Measurements from ENCODE around the gene ANKRD28.
"Not testable (repeated sequence)": the region's sequence is repeated elsewhere in the genome, so short reads cannot be mapped to it uniquely, and the experiment has no call there.

ANKRD28 gene

DNA sequence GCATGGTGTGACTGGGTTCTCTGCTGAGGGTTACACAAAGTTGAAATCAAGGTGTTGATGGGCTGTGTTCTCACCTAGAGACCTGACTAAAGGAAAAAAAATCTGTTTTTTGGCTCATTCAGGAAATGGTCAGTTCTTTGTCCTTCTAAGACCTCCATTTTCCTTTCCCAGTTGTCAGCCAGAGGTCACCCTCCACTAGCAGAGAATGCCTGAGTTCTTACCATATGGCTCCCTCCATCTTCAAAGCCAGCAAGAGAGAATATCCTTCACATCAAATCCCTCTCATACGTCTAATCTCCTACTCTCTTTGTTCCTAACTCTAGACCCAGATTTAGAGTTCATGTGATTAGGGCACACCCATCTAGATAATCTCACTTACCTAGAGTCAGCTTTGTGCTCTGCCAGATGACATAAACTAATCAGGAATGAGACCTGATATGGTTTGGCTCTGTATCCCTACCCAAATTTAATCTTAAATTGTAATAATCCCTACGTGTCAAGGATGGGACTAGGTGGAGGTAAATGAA lies 19.4 kb downstream of the ANKRD28 start:
- Histone ChIP-seq H2BK15ac (ENCODE audit: low read depth, poor library complexity, severe bottlenecking) (no peak overlapping the region), H4K91ac (ENCODE audit: low read length) (no peak overlapping the region), H3K27ac (ENCODE audit: low read length, poor library complexity, severe bottlenecking) (no peak overlapping the region), H3K23ac (ENCODE audit: low read length in 2 of 2) (no peak overlapping the region), H2AK5ac (ENCODE audit: low read length, severe bottlenecking) (no peak overlapping the region), H3K36me3 (ENCODE audit: control insufficient read depth in 1 of 2, insufficient read depth in 2 of 2, low read depth in 1 of 2, low read length in 2 of 2) (peaks cover 0 to 77% of the 10 kb centered on the region in 2 experiments), H4K8ac (ENCODE audit: low read length) (no peak overlapping the region), H2BK12ac (ENCODE audit: low read length in 2 of 2) (no peak overlapping the region), H3K14ac (ENCODE audit: low read length in 2 of 2) (no peak overlapping the region), H3K79me1 (replicated peaks; ENCODE audit: low read length, poor library complexity, severe bottlenecking) (peaks cover 3% of the 10 kb centered on the region), H2BK120ac (ENCODE audit: low read depth, low read length) (no peak overlapping the region), H3K4ac (ENCODE audit: low read depth in 1 of 2, low read length in 2 of 2) (no peak overlapping the region), H3K18ac (ENCODE audit: low read depth in 1 of 2, low read length in 2 of 2) (no peak overlapping the region), H3K4me3 (ENCODE audit: insufficient read depth in 1 of 2, low read depth in 1 of 2, low read length in 2 of 2) (no peak overlapping the region), H3K4me1 (ENCODE audit: control insufficient read depth, insufficient read depth, low read depth, low read length) (no peaks in the 10 kb centered on the region), H3K9me3 (ENCODE audit: control insufficient read depth, low read length) (no peaks in the 10 kb centered on the region), H3K4me2 (ENCODE audit: low read length, poor library complexity, severe bottlenecking) (no peak overlapping the region), H2BK5ac (ENCODE audit: low read depth, low read length, poor library complexity, severe bottlenecking) (no peak overlapping the region), H2AFZ (ENCODE audit: low read depth, low read length) (no peak overlapping the region), H3K9ac (ENCODE audit: low read length) (no peak overlapping the region), H3K27me3 (ENCODE audit: control insufficient read depth in 1 of 2, insufficient read depth in 1 of 2, low read length in 2 of 2) (no peaks in the 10 kb centered on the region)
- DNase-seq = peak; percentile 30
- 94% methylated on average over 2 of the region's 2 CpGs for WGBS

DNA sequence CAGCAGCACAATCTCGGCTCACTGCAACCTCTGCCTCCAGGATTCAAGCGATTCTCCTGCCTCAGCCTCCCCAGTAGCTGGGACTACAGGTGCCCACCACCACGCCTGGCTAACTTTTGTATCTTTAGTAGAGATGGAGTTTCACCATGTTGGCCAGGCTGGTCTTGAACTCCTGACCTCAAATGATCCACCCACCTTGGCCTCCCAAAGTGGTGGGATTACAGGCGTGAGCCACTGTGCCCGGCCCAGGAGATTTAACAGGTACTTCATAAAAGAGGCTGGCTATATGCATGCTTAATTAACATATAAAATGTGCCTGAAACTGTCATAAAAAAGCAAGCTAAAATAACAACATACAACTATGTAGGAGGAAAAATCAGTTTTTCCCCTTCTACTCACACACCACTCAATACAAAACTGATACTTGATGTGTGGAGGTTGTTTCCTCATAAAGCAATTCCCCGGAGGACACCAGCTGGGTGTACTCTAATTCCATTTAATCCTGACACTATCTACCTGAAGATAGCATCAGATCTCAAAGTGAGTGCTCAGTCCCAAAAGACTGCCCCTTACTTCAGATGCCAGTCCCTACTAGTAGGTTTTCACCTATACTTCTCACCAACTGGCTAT lies 22.7 kb downstream of the ANKRD28 start:
- peaks cover 0 to 88% of the 10 kb centered on the region in 2 experiments for H3K36me3 ChIP-seq (ENCODE audit: control insufficient read depth in 1 of 2, insufficient read depth in 2 of 2, low read depth in 1 of 2, low read length in 2 of 2)
- H2AFZ ChIP-seq (ENCODE audit: low read depth, low read length); H2BK5ac ChIP-seq (ENCODE audit: low read depth, low read length, poor library complexity, severe bottlenecking); H3K23ac ChIP-seq (ENCODE audit: low read length in 2 of 2); H2AK5ac ChIP-seq (ENCODE audit: low read length, severe bottlenecking); H3K9ac ChIP-seq (ENCODE audit: low read length); H3K9me3 ChIP-seq (ENCODE audit: control insufficient read depth, low read length); DNase-seq; H3K4ac ChIP-seq (ENCODE audit: low read depth in 1 of 2, low read length in 2 of 2); H2BK120ac ChIP-seq (ENCODE audit: low read depth, low read length); H4K91ac ChIP-seq (ENCODE audit: low read length); H3K27ac ChIP-seq (ENCODE audit: low read length, poor library complexity, severe bottlenecking); H3K4me2 ChIP-seq (ENCODE audit: low read length, poor library complexity, severe bottlenecking); H3K79me1 ChIP-seq (replicated peaks; ENCODE audit: low read length, poor library complexity, severe bottlenecking); H3K27me3 ChIP-seq (ENCODE audit: control insufficient read depth in 1 of 2, insufficient read depth in 1 of 2, low read length in 2 of 2); H2BK15ac ChIP-seq (ENCODE audit: low read depth, poor library complexity, severe bottlenecking); H2BK12ac ChIP-seq (ENCODE audit: low read length in 2 of 2); H3K14ac ChIP-seq (ENCODE audit: low read length in 2 of 2); H3K4me3 ChIP-seq (ENCODE audit: insufficient read depth in 1 of 2, low read depth in 1 of 2, low read length in 2 of 2); H3K4me1 ChIP-seq (ENCODE audit: control insufficient read depth, insufficient read depth, low read depth, low read length); H4K8ac ChIP-seq (ENCODE audit: low read length); H3K18ac ChIP-seq (ENCODE audit: low read depth in 1 of 2, low read length in 2 of 2): not testable (repeated sequence)
- 97% methylated on average over 4 of the region's 6 CpGs for WGBS

DNA sequence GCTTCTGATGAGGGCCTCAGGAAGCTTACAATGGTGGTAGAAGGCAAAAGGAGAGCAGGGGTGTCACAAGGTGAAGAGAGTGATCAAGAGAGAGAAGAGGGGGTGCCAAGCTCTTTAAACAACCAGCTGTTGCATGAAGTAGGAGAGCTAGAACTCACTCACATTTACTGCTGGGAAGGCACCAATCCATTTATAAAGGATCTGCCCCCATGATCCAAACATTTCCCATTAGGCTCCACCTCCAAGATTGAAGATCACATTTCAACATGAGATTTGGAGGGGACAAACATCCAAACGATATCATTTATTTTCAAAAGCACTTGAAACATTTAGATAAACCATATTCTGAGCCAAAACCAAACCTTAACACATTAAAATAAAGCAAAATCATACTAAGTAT lies 26.3 kb downstream of the ANKRD28 start:
- H3K4me2 ChIP-seq (ENCODE audit: low read length, poor library complexity, severe bottlenecking) = no peak overlapping the region
- DNase-seq = no peak
- H3K23ac ChIP-seq (ENCODE audit: low read length in 2 of 2) = no peak overlapping the region
- peaks cover 0 to 72% of the 10 kb centered on the region in 2 experiments for H3K36me3 ChIP-seq (ENCODE audit: control insufficient read depth in 1 of 2, insufficient read depth in 2 of 2, low read depth in 1 of 2, low read length in 2 of 2)
- no peak overlapping the region for H2AFZ ChIP-seq (ENCODE audit: low read depth, low read length)
- no peak overlapping the region for H3K18ac ChIP-seq (ENCODE audit: low read depth in 1 of 2, low read length in 2 of 2)
- H4K91ac ChIP-seq (ENCODE audit: low read length) = no peak overlapping the region
- 95% methylated on average over 1 of the region's 1 CpG for WGBS
- no peak overlapping the region for H2BK12ac ChIP-seq (ENCODE audit: low read length in 2 of 2)
- no peaks in the 10 kb centered on the region for H3K9me3 ChIP-seq (ENCODE audit: control insufficient read depth, low read length)
- H3K4me3 ChIP-seq (ENCODE audit: insufficient read depth in 1 of 2, low read depth in 1 of 2, low read length in 2 of 2) = no peak overlapping the region
- no peak overlapping the region for H3K14ac ChIP-seq (ENCODE audit: low read length in 2 of 2)
- no peak overlapping the region for H2BK15ac ChIP-seq (ENCODE audit: low read depth, poor library complexity, severe bottlenecking)
- peaks cover 4% of the 10 kb centered on the region for H3K4me1 ChIP-seq (ENCODE audit: control insufficient read depth, insufficient read depth, low read depth, low read length)
- H2BK120ac ChIP-seq (ENCODE audit: low read depth, low read length) = no peak overlapping the region
- no peak overlapping the region for H3K27ac ChIP-seq (ENCODE audit: low read length, poor library complexity, severe bottlenecking)
- H3K4ac ChIP-seq (ENCODE audit: low read depth in 1 of 2, low read length in 2 of 2) = no peak overlapping the region
- no peak overlapping the region for H3K9ac ChIP-seq (ENCODE audit: low read length)
- no peak overlapping the region for H2BK5ac ChIP-seq (ENCODE audit: low read depth, low read length, poor library complexity, severe bottlenecking)
- H4K8ac ChIP-seq (ENCODE audit: low read length) = no peak overlapping the region
- peaks cover 2% of the 10 kb centered on the region for H3K79me1 ChIP-seq (replicated peaks; ENCODE audit: low read length, poor library complexity, severe bottlenecking)
- no peaks in the 10 kb centered on the region for H3K27me3 ChIP-seq (ENCODE audit: control insufficient read depth in 1 of 2, insufficient read depth in 1 of 2, low read length in 2 of 2)
- H2AK5ac ChIP-seq (ENCODE audit: low read length, severe bottlenecking) = peak overlapping the region; percentile 43

DNA sequence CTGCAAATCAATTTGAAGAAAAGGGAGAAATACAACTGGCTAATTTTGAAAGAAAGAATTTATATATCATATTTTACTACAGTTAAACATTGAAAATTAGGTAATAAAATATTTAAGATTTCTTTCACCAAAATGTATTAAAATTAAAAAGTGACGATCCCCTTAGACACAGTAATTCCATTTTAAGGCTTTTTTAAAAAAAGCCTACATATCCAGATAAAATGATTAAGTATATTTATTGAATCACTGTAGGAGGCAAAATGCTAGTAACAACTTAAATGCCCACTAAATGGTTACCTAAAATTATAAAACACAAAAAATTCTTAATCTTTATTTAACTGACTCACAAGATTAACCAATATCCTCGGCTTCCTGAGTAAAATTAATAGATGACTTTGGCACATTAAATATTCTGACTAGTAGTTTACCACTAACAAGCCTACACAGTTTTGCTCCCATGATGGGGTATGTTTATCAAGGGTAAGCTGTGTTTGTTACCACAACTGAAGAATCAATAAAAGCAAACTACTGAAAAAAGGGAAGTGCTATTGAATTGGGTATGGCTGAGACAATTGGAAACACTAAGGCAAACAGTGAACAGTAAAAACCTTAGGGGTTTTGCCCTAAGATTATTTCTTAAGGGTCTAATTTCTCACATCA lies 28.4 kb downstream of the ANKRD28 start:
- Histone ChIP-seq H3K9me3 (ENCODE audit: control insufficient read depth, low read length) (no peaks in the 10 kb centered on the region), H2AFZ (ENCODE audit: low read depth, low read length) (no peak overlapping the region)

More for the DNA sequence above, 28.4 kb downstream of the ANKRD28 start:
- H2BK5ac ChIP-seq (ENCODE audit: low read depth, low read length, poor library complexity, severe bottlenecking) = peak overlapping the region; percentile 38
- H2BK120ac ChIP-seq (ENCODE audit: low read depth, low read length) = no peak overlapping the region
- no peak overlapping the region for H3K14ac ChIP-seq (ENCODE audit: low read length in 2 of 2)
- DNase-seq = no peak
- H4K8ac ChIP-seq (ENCODE audit: low read length) = no peak overlapping the region
- no CpG with 5 or more reads among the region's 2 CpGs for WGBS
- no peak overlapping the region for H2AK5ac ChIP-seq (ENCODE audit: low read length, severe bottlenecking)
- H3K27ac ChIP-seq (ENCODE audit: low read length, poor library complexity, severe bottlenecking) = peak overlapping the region; percentile 94
- H3K4me2 ChIP-seq (ENCODE audit: low read length, poor library complexity, severe bottlenecking) = no peak overlapping the region
- H3K4me3 ChIP-seq (ENCODE audit: insufficient read depth in 1 of 2, low read depth in 1 of 2, low read length in 2 of 2) = peak overlapping the region in 1 of 2 experiments; percentile 17
- no peak overlapping the region for H2BK15ac ChIP-seq (ENCODE audit: low read depth, poor library complexity, severe bottlenecking)
- H3K27me3 ChIP-seq (ENCODE audit: control insufficient read depth in 1 of 2, insufficient read depth in 1 of 2, low read length in 2 of 2) = no peaks in the 10 kb centered on the region
- peaks cover 2 to 73% of the 10 kb centered on the region in 2 experiments for H3K36me3 ChIP-seq (ENCODE audit: control insufficient read depth in 1 of 2, insufficient read depth in 2 of 2, low read depth in 1 of 2, low read length in 2 of 2)
- H3K4ac ChIP-seq (ENCODE audit: low read depth in 1 of 2, low read length in 2 of 2) = no peak overlapping the region
- H3K4me1 ChIP-seq (ENCODE audit: control insufficient read depth, insufficient read depth, low read depth, low read length) = peaks cover 4% of the 10 kb centered on the region
- H3K9ac ChIP-seq (ENCODE audit: low read length) = peak overlapping the region; percentile 87
- no peak overlapping the region for H3K18ac ChIP-seq (ENCODE audit: low read depth in 1 of 2, low read length in 2 of 2)
- no peak overlapping the region for H3K23ac ChIP-seq (ENCODE audit: low read length in 2 of 2)
- no peaks in the 10 kb centered on the region for H3K79me1 ChIP-seq (replicated peaks; ENCODE audit: low read length, poor library complexity, severe bottlenecking)
- H2BK12ac ChIP-seq (ENCODE audit: low read length in 2 of 2) = no peak overlapping the region
- H4K91ac ChIP-seq (ENCODE audit: low read length) = no peak overlapping the region

All from mesenchymal stem cell (in vitro differentiated cells and primary cell).